Measurements from ENCODE around the gene TTLL7. TPM values are rescaled to one million over a fixed set of nuclear protein-coding genes. Genes with fewer than 3 reads are reported as not detected.

The TTLL7 gene
- total RNA-seq, 1 donor from 2014 or later = 3.3 TPM

GRCh38 chr1:83839566-83840173 lies 159.3 kb downstream of the TTLL7 start:
- DNase-seq (no peak), ATAC-seq (no peak)
- intact Hi-C loops (cut with micrococcal nuclease) = no loop called here

DNA sequence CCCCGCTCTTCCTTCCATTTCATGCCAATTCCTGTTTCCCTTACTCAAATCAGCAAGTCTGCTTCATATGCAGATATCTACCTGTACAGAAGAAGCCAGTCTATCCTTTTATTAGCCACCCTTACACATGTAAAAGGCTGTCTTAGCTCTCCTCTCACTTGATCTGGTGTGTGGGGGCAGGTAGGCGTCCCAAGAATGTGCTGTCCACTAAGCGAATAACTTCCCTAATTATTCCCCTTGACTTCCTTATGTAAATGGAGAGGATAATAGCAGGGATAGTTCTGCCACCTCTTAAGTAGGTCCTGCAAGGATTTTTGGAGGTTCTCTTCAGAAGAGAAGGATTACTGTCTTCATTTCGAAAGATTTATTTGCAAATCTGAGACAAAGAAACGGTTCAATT lies 160.4 kb downstream of the TTLL7 start:
- intact Hi-C loops (cut with micrococcal nuclease) = no loop called here
- ATAC-seq (no peak), DNase-seq (no peak)

- ATAC-seq (no peak), DNase-seq (no peak)
- intact Hi-C loops (cut with micrococcal nuclease) = no loop called here
Measured at GRCh38 chr1:83836543-83836942, 162.4 kb downstream of the TTLL7 start.

DNA sequence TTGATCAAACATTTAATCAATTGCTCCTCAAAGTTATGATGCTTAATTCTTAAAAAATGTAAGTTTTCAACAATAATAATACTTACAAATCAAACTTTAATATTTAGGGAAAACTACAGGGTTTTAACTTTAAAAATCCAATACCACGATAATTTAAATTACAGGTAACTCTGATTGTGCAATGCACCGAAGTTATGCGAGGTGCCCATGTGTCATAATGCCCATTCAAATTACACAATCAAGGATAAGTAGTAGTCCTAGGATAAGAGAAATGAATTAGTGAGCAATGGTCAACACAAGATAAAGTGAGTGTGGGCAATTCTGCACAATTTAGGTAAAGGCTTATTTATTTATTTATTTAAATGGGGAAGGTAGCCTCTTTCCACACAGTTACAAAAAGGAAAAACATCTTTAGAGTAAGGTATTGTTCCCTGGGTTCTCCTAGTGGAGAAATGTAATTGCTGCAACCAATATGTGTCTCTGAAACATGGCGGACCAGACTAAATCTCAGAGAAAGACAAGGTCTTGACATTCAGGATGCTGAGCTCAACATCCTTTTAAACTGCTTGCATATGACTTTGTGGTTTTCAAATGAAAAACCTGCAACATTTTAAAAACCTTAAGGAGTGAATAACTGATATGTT lies 164.2 kb downstream of the TTLL7 start:
- intact Hi-C loops (cut with micrococcal nuclease) = no loop called here
- ATAC-seq (no peak), DNase-seq (no peak)

GRCh38 chr1:83832194-83832593 lies 166.7 kb downstream of the TTLL7 start:
- ATAC-seq = no peak
- intact Hi-C loops (cut with micrococcal nuclease) = no loop called here
- DNase-seq = no peak

GRCh38 chr1:83829106-83829505 lies 169.8 kb downstream of the TTLL7 start:
- no peak for ATAC-seq
- DNase-seq = no peak
- intact Hi-C loops (cut with micrococcal nuclease) = no loop called here

DNA sequence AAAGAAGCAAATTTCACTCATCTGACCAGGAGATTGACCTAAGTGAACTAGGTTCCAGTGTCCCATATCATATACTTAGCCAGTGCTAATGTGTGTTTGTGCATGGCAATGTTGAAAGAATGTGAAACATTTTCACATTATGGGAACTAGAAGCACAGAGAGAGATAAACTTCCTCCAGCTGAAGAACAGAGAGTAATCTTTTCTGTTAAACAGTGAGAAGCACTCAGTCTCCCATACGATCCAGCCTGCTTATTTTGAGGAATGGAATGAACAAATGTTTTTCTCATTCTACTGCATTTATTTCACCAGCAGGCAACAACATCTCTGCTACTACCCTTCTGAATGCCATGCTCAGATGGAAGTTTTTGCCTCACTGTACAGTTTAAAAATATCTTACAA lies 170.5 kb downstream of the TTLL7 start:
- no peak for ATAC-seq
- intact Hi-C loops (cut with micrococcal nuclease) = no loop called here
- DNase-seq = no peak

DNA sequence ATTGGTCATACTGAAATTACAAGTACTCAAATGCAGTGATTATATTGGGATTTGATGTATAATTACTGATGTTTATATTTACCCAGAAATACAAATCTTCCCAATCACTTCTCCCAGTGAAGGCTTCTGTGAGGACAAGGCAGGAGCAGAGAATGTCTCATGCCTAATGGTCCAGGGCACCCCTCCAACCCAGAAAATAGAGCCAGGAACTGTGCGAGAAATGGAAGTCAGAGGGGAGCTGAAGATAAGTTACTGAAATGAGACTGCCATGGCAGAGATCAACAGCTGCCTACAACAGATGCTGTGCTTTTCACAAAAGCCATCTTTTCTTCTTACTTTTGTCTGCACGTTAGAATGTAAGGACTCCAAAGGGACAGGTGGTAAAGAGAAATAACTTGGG lies 171.2 kb downstream of the TTLL7 start:
- DNase-seq (peak; percentile 39), ATAC-seq (peak; percentile 67)
- intact Hi-C loops (cut with micrococcal nuclease) = no loop called here

DNA sequence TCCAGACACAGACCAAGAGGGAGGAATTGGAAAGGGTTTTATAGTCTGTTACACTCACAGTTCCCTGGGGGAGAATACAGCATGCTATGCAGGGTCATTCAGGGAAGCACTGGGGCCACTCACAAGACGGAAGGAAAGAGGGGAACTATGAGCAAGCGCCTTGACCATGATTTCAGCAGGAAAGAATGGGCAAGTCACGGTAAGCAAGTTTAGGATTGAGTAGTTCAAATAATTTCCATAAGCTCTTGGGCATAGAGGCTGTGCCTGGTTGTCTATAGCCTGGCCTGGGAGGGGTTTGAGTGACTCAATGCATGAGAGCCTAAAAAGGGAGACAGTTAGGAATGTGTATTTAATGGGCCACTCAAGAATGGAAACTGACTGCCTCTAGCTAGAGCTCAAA lies 176.7 kb downstream of the TTLL7 start:
- ATAC-seq = no peak
- intact Hi-C loops (cut with micrococcal nuclease) = no loop called here
- no peak for DNase-seq

DNA sequence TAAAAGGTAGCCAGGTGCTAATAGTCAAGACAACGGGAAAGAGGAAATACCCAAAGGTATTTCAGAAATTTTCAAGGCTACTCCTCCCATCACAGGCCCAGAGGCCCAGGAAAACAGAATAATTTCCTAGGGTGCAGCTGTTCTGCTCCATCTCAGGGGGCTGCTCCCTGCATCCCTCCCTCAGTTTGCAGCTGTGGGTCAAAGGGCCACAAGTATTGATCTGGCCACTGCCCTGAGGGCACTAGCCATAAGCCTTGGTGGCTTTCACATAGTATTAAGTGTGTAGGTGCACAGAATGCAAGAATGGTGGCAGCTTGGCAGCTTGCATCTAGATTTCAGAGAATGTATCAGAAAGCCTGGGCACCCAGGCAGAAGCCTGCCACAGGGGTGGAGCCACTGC lies 179.5 kb downstream of the TTLL7 start:
- intact Hi-C loops (cut with micrococcal nuclease) = no loop called here
- ATAC-seq = no peak

DNA sequence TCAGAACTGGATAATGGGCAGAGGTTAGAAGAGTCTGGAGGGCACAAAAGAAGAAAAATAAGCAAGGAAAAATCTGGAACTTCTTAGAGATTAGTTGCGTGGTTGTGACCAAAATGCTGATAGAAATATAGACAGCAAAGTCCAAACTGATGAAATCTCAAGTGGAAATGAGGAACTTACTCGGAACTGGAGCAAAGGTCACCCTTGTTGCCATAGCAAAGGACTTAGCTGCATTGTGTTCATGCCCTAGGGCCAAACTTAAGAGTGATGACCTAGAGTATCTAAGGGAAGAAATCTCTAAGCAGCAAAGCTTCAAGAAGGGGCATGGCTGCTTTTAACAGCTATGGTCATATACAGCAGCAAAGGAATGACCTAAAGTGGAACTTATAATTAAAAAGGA lies 180.0 kb downstream of the TTLL7 start:
- intact Hi-C loops (cut with micrococcal nuclease) = no loop called here
- ATAC-seq (no peak), DNase-seq (no peak)

More for the DNA sequence above, 179.5 kb downstream of the TTLL7 start:
- no peak for DNase-seq

GRCh38 chr1:83816836-83817235 lies 182.1 kb downstream of the TTLL7 start:
- DNase-seq (no peak), ATAC-seq (no peak)
- intact Hi-C loops (cut with micrococcal nuclease) = no loop called here

- intact Hi-C loops (cut with micrococcal nuclease) = no loop called here
- ATAC-seq (peak; percentile 32), DNase-seq (no peak)
Measured at GRCh38 chr1:83815330-83815729, 183.6 kb downstream of the TTLL7 start.

Other genes with a start within 250 kb of the TTLL7 start
- 35.2 TPM for gene PRKACB, start 145.1 kb upstream of the TTLL7 start, total RNA-seq

Measured in left ventricle myocardium superior (tissue), 1 donor.